WI38 (cell line): Measurements from ENCODE around the gene STARD3.

Experiments used
- H3K4me3 ChIP-seq: 2 replicates; pipeline ENCODE4 v1.5.1; 2011; ENCODE audit warnings: low read depth, mild to moderate bottlenecking, control low read depth, low read length
- TF ChIP-seq, protein P1 (sequence below): IDR thresholded peaks from 2 replicates; pipeline ENCODE4 v1.5.1; 2012; ENCODE audit warnings: low read depth, mild to moderate bottlenecking, control low read depth, low read length

The STARD3 gene

DNA sequence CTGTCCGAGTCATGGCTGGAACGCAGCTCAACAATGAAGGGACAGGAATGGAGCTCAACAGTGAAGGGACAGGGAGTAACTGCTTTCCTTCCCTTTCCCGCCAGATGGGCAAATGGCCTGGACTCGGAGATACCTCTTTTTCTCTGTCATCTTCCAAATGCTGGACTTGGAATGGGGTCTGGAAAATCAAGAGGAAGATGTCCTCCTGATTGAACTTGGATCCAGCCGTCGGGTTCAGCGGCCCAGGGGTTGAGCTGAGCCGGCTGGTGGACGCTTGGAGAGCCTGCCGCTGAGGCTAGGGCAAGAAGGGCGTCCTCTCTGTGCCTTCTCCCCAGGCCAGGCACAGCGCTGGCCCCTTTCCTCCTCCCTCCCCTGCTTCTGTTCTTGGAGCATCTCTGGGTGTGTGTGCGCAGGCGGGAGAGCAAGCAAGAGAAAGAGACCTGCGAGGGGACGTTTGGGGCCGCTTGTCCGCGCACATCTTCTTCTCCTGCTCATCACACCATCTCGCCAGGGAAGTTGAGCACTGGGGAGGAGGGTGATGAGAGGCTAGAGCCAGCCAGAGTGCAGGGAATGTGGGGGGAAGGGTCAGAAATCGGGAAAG is 35.8 kb upstream of the STARD3 start:
- no peak overlapping the region for H3K4me3 ChIP-seq
- TF ChIP-seq, protein P1, sequence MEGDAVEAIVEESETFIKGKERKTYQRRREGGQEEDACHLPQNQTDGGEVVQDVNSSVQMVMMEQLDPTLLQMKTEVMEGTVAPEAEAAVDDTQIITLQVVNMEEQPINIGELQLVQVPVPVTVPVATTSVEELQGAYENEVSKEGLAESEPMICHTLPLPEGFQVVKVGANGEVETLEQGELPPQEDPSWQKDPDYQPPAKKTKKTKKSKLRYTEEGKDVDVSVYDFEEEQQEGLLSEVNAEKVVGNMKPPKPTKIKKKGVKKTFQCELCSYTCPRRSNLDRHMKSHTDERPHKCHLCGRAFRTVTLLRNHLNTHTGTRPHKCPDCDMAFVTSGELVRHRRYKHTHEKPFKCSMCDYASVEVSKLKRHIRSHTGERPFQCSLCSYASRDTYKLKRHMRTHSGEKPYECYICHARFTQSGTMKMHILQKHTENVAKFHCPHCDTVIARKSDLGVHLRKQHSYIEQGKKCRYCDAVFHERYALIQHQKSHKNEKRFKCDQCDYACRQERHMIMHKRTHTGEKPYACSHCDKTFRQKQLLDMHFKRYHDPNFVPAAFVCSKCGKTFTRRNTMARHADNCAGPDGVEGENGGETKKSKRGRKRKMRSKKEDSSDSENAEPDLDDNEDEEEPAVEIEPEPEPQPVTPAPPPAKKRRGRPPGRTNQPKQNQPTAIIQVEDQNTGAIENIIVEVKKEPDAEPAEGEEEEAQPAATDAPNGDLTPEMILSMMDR = no peak

DNA sequence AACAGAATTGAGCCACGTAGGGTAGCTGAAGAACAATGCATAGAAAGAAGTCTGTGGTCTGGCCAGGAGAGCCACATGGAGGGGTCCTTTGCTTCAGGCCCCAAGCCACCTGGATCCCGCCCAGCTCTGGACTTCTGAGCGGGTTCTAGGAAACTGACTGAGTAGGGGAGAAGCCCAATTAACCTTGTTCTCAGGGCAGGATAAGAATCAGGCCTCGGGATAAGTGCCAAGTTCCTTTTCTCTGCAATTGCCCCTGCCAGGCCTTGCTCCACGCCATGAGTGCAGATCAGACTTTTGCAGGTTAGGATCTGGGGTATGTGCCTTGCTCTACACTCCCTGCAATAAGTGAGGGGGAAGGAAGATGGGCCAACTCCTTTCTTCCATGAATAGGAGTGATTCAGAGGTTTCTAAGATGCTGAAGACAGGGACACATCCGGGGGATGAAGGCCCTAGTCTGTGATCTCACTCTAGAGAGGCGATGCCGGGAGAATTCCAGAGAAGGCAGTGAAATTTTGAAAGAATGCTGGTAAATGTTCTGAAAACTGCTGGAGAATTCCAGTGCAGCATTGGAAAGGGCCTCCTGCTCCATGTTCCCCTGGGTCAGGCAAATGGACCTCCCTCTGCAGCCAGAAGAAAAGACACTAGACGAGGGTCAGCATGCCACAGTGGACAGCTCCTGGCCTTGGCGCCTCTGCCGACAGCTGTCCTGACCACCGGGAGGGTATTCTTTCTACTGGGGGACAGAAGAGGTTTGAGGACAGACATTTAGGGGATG is 35.0 kb upstream of the STARD3 start:
- no peak overlapping the region for H3K4me3 ChIP-seq
- TF ChIP-seq, protein P1 = no peak

DNA sequence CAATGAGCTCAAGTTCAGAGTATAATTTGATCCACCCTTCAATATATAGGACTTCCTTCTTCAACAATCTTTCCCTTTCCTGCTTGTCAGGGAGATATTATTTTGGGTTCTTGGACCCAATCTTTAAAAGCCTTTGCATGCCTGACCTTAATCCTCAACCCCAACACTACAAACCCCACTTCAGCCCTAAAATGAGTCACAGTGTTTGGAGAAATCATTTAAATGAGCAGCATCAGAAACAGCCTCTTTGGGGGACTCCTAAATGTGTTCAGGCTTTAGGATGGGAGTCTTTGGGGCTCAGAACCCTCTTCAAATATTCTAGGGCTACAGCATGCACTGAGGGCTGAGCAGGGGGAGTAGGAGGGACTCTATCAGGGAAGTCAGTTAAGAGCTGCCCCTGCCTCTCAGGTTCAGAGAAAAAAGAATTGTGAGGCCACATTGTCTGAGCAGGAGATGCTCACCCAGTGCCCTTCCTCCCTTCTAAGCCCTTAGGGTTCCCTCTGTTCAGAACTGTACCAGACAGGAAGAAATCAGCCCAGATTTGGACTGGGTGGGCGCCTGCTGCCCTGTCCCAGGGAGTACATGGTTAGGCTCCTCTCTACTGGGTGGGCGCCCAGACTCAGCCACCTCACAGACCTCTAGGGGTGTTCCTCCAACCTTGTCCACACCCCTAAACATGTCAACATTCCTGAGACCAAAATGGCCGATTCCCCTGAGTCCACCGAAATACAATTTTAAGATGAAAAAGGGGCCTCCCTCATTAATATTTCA is 34.2 kb upstream of the STARD3 start:
- TF ChIP-seq, protein P1 = no peak
- no peak overlapping the region for H3K4me3 ChIP-seq

DNA sequence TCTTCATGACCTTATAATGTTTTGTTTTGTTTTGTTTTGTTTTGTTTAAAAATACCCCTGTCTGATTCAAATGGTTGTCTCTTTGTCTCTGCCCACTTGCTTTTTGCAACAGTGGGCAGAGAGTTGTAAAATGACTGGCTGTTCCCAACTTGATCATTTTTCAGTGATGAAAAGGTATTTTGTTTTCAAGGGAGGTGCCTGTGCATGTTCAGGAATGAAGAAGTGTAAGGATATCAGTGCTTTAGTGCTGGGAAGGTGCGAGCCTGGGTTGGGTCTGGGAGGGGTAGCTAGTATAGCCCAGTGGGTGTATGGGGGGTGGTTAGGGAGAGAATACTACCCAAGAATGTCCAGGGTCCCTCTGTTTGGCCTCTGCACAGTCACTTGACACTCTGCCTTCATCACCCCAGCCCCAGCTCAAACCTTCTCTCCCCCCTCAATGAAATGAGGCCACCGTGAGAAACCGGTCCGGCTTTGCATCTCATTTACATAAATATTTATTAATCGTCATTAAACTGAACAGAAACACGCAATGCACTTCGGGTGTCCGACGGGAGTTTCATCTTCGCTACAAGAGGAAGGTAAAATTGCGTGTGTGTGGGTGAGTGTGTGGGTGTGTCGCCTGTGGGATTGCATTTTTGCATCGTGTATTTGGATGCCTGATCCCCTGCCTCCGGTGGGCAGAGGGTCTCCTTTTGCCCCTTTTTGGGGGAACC is 33.5 kb upstream of the STARD3 start:
- TF ChIP-seq, protein P1 = no peak
- H3K4me3 ChIP-seq = no peak overlapping the region

DNA sequence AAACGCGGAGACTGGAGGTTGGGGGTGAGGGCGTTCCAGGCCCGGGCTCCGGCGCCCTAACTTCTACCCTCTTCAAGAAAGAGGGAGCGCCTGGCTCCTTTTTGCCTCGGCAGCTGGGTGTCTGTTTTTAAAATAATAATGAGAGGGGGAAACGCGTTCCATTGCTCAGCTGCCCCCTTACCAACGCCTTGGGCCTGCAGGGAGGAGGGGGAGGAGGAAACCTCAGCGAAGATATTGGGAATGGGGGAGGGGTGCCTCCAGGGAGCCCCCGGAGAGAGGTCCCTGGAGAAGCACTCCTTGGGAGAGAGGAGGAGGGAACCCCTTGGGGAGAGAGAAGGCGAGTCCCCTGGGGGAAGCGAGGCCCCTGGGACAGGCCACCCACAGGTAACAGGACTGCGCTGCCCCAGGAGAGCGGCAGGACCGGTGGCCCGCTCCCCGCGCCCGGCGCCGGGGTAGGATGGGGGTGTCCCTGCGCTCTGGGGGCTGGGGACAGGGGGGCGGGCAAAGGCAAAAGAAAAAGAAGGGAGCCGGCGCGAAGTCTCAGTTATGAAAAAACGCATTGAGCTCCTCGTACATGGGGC is 31.9 kb upstream of the STARD3 start:
- TF ChIP-seq, protein P1 = no peak
- H3K4me3 ChIP-seq = no peak overlapping the region

DNA sequence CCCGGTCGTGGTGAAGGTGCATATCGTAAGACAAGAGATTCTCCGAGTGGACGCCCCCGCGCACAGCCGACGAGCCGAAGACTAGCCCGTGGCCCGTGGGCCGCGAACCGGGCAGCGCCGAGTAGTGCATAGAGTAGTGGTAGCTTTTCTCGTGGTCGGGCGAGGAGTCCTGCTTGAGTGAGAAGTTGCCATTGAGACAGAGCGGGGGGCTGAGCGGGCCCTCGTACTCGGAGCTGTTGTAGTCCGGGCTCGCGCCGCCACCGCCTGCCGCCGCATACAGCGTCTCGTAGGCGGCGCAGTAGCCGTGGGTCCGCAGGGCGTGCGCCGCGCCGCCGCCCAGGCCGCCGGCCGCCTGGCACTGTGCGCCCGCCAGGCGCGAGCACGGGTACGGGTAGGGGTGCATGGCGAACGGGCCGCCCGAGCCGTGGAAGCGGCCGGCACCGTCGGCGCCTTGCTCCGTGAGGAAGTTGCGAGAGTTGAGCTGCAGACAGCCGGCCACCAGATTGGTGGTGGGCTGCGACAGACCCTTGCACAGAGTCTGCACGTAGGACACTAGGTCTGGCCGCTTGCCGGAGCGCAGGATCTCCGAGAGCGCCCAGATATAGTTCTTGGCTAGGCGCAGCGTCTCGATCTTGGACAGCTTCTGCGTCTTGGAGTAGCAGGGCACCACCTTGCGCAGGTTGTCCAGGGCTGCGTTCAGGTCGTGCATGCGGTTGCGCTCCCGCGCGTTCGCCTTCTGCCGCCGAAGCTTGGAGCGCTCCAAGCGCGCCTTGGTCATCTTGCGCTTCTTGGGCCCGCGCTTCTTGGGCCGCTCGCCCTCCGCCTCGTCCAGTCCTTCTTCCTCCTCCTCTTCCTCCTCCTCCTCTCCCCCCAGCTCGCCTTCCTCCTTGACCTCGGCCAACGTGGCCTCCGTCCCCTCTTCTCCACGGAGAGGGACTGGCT is 31.2 kb upstream of the STARD3 start:
- TF ChIP-seq, protein P1 = no peak
- H3K4me3 ChIP-seq = no peak overlapping the region
